Endothelial cell of umbilical vein (primary cell): ENCODE data around the gene RFX2. TPM values are rescaled to one million over a fixed set of nuclear protein-coding genes. Genes with fewer than 3 reads are reported as not detected.

Source experiments
- BruUV-seq: library from RNA; stranded (reverse); fragments of 400-500 nt; replicated peaks from 2 replicates; lab custom pipeline; 2021; lab: Mats Ljungman, UMichigan
- CTCF ChIA-PET: fragments of 300-600, 350-600 bp; sonication (Branson Sonifier 250); formaldehyde crosslinking; loops from one replicate; lab custom pipeline; 2021; ENCODE audit warnings: antibody characterized with exemption, inconsistent platforms; lab: Charles Lee
- POLR2A ChIA-PET: fragments of 300-600, 350-600 bp; sonication (Branson Sonifier 250); formaldehyde crosslinking; loops from one replicate; lab custom pipeline; 2021; ENCODE audit warnings: antibody characterized with exemption, inconsistent platforms; lab: Charles Lee
- DNase-seq: peaks from one replicate; pipeline ENCODE4 v3.0.0-alpha.2; 2011; ENCODE audit warnings: low read depth, low spot score
- FAIRE-seq: peaks from 2 replicates; lab custom pipeline; 2011; peaks lifted over from hg19 to GRCh38; lab: Jason Lieb, UNC
- H2AFZ ChIP-seq: 2 replicates; pipeline ENCODE4 v1.6.0; 2012; ENCODE audit warnings: low read depth, low read length, control low read depth, inconsistent platforms
- H3K27ac ChIP-seq: 2 replicates; pipeline ENCODE4 v1.5.1; 2011; ENCODE audit warnings: low read depth, mild to moderate bottlenecking, control low read depth, low read length, moderate library complexity; ENCODE audit not compliant: insufficient read depth
- H3K27me3 ChIP-seq, 2 experiments: 2 replicates each; pipeline versions ENCODE4 v1.6.0 to v1.6.1; 2011; ENCODE audit warnings: low read length in 2 of 2, mixed read lengths in 1 of 2; ENCODE audit not compliant: control insufficient read depth in 2 of 2, insufficient read depth in 2 of 2
- H3K36me3 ChIP-seq, 2 experiments: 2 replicates in 1 of 2; 3 replicates in 1 of 2; pipeline ENCODE4 v1.5.1; 2011; ENCODE audit warnings: low read length in 2 of 2, mild to moderate bottlenecking in 1 of 2, moderate library complexity in 1 of 2; ENCODE audit not compliant: control insufficient read depth in 2 of 2, insufficient read depth in 2 of 2; ENCODE audit errors: extremely low read depth in 1 of 2
- H3K4me1 ChIP-seq: 3 replicates; pipeline ENCODE4 v1.5.1; 2011; ENCODE audit warnings: mild to moderate bottlenecking, low read length; ENCODE audit not compliant: control insufficient read depth, insufficient read depth; ENCODE audit errors: extremely low read depth
- H3K4me2 ChIP-seq: 2 replicates; pipeline ENCODE4 v1.6.1; 2011; ENCODE audit warnings: low read length, control low read depth, mixed read lengths; ENCODE audit not compliant: insufficient read depth
- H3K4me3 ChIP-seq, 3 experiments: fragments of 200-600 bp in 1 of 3; sonication (generic), shearing (Covaris generic) in 1 of 3; replicated peaks in 1 of 3; 2 replicates each; pipeline ENCODE4 v1.5.1; 2011 to 2016; ENCODE audit warnings: control low read depth in 3 of 3, low read length in 3 of 3, mild to moderate bottlenecking in 2 of 3, inconsistent platforms in 1 of 3, low read depth in 1 of 3, moderate library complexity in 1 of 3; ENCODE audit not compliant: insufficient read depth in 1 of 3
- H3K79me2 ChIP-seq: 2 replicates; pipeline ENCODE4 v1.6.0; 2012; ENCODE audit warnings: low read length, inconsistent platforms; ENCODE audit not compliant: control insufficient read depth, insufficient read depth
- H3K9ac ChIP-seq: replicated peaks from 2 replicates; pipeline ENCODE3; 2011; ENCODE audit warnings: low read length, control low read depth; ENCODE audit not compliant: insufficient read depth; ENCODE audit errors: extremely low read depth
- H3K9me1 ChIP-seq: replicated peaks from 3 replicates; pipeline ENCODE4 v1.6.0; 2011; ENCODE audit warnings: mild to moderate bottlenecking, low read length; ENCODE audit not compliant: control insufficient read depth, insufficient read depth; ENCODE audit errors: extremely low read depth
- H3K9me3 ChIP-seq: replicated peaks from 2 replicates; pipeline ENCODE4 v1.5.1; 2012; ENCODE audit warnings: low read length, inconsistent platforms; ENCODE audit not compliant: control insufficient read depth, insufficient read depth
- H4K20me1 ChIP-seq: replicated peaks from 2 replicates; pipeline ENCODE3; 2011; ENCODE audit warnings: mild to moderate bottlenecking, low read length; ENCODE audit not compliant: control insufficient read depth, insufficient read depth; ENCODE audit errors: extremely low read depth
- CTCF ChIP-seq, 2 donors: IDR thresholded peaks; 1 replicate in 1 of 2; 2 replicates in 1 of 2; pipeline ENCODE4 v1.5.1; 2011; ENCODE audit warnings: low read length in 2 of 2, mild to moderate bottlenecking in 2 of 2, moderate library complexity in 2 of 2, control low read depth in 1 of 2, inconsistent platforms in 1 of 2, low read depth in 1 of 2; ENCODE audit not compliant: insufficient read depth in 1 of 2; ENCODE audit errors: extremely low read depth in 1 of 2
- EZH2 ChIP-seq: IDR thresholded peaks from 2 replicates; pipeline ENCODE4 v1.6.1; 2012; ENCODE audit warnings: borderline replicate concordance, low read depth, mild to moderate bottlenecking, moderate library complexity, low read length, inconsistent platforms; ENCODE audit not compliant: severe bottlenecking
- FOS ChIP-seq: IDR thresholded peaks from 2 replicates; pipeline ENCODE4 v1.6.1; 2011; ENCODE audit warnings: mild to moderate bottlenecking, low read length, moderate library complexity, borderline replicate concordance; ENCODE audit not compliant: insufficient read depth
- GATA2 ChIP-seq: IDR thresholded peaks from 2 replicates; pipeline ENCODE4 v1.7.0; 2011; ENCODE audit warnings: low read depth, mild to moderate bottlenecking, moderate library complexity, mixed read lengths, low read length; ENCODE audit not compliant: insufficient read length, insufficient read depth
- JUN ChIP-seq: IDR thresholded peaks from 2 replicates; pipeline ENCODE4 v1.6.1; 2011; ENCODE audit warnings: borderline replicate concordance, low read depth; ENCODE audit not compliant: insufficient read length, insufficient read depth
- MAX ChIP-seq: IDR thresholded peaks from 2 replicates; pipeline ENCODE4 v1.6.1; 2011; ENCODE audit not compliant: insufficient read depth, insufficient read length
- MYC ChIP-seq: IDR thresholded peaks from one replicate; pipeline ENCODE4 v1.6.1; 2011; ENCODE audit warnings: mild to moderate bottlenecking, low read depth, low read length
- POLR2A ChIP-seq: IDR thresholded peaks from 2 replicates; pipeline ENCODE4 v1.6.1; 2012; ENCODE audit warnings: low read depth, mild to moderate bottlenecking, control low read depth, low read length
- POLR2AphosphoS5 ChIP-seq: IDR thresholded peaks from 2 replicates; pipeline ENCODE4 v1.6.1; 2012; ENCODE audit warnings: low read depth, mild to moderate bottlenecking, control low read depth, low read length, moderate library complexity; ENCODE audit not compliant: insufficient read depth
- dilution Hi-C: fragments of 300-500 bp; cut with MboI; formaldehyde crosslinking; loops from one replicate; pipeline ENCODE4 v1.15.0; 2019; ENCODE audit warnings: low sequenced_read_pairs; ENCODE audit not compliant: extremely low pct_ligation_motif_present
- intact Hi-C: fragments of 100-400 bp; cut with micrococcal nuclease; formaldehyde crosslinking; loops from one replicate; pipeline ENCODE4 v1.10.0; 2022
- polyA plus RNA-seq, 4 experiments: library from polyadenylated mRNA; depleted of rRNA in 3 of 4; stranded (reverse) in 3 of 4; unstranded in 1 of 4; fragments of >200 nt; gene quantifications; 2 replicates each; pipeline versions ENCODE4 v1.2.1 to v1.2.3, GENCODE V29; 2011 to 2012; ENCODE audit warnings: missing spikeins in 1 of 4
- total RNA-seq: library from RNA; stranded (reverse); gene quantifications from 2 replicates; pipeline ENCODE4 v1.2.3, GENCODE V29; 2021

The RFX2 gene
- total and polyA plus RNA-seq, 2 donors (not counting 3 experiments of a cell fraction or from before 2014, with no cell fraction given): 16.1 to 19.0 TPM

- CTCF ChIA-PET: interaction anchor here (1.0 to 1.8 kb wide), 3 partner anchors 14 to 34 kb away, joined by 3 to 5 read pairs (median 5); no protein-coding TSS in a partner anchor
- FAIRE-seq (no peak), DNase-seq (no peak)
- H3K9me3 ChIP-seq: no peaks in the 10 kb centered on the region
- no peak overlapping the region for H3K27ac ChIP-seq
- POLR2A ChIA-PET: interaction anchor here (0.7 kb wide), 1 partner anchor 282 kb away, joined by 4 read pairs; no protein-coding TSS in a partner anchor
- peaks cover 20% of the 10 kb centered on the region for H3K79me2 ChIP-seq
- TF ChIP-seq EZH2: no peak
- no peak for TF ChIP-seq POLR2A
- no peak for TF ChIP-seq POLR2AphosphoS5
- no peak for TF ChIP-seq MYC
- no peak overlapping the region for H3K4me3 ChIP-seq
- H3K27me3 ChIP-seq: no peaks in the 10 kb centered on the region
- peaks cover 51% of the 10 kb centered on the region for H3K4me1 ChIP-seq
- intact Hi-C loops: no loop called here
- H3K4me2 ChIP-seq: no peak overlapping the region
- no peaks in the 10 kb centered on the region for H3K36me3 ChIP-seq
- no TSS peak for BruUV-seq
- H3K9me1 ChIP-seq: no peaks in the 10 kb centered on the region
- H4K20me1 ChIP-seq: no peaks in the 10 kb centered on the region
- H3K9ac ChIP-seq: no peak overlapping the region
- dilution Hi-C loops: no loop called here
- H2AFZ ChIP-seq: no peak overlapping the region
Observed at GRCh38 chr19:6090634-6091033, 19.7 kb downstream of the RFX2 start.

- POLR2A ChIA-PET: interaction anchor here (1.6 kb wide), 1 partner anchor 26 kb away, joined by 4 read pairs; no protein-coding TSS in a partner anchor
- H3K79me2 ChIP-seq: peaks cover 22% of the 10 kb centered on the region
- H3K27ac ChIP-seq: peak overlapping the region; percentile 78
- H3K9me3 ChIP-seq: no peaks in the 10 kb centered on the region
- H3K4me2 ChIP-seq: peak overlapping the region; percentile 85
- H3K9me1 ChIP-seq: no peaks in the 10 kb centered on the region
- BruUV-seq: no TSS peak
- peak; percentile 76 for FAIRE-seq
- CTCF ChIA-PET: interaction anchor here (1.6 to 2.9 kb wide), 3 partner anchors 11 to 41 kb away, joined by 9 to 14 read pairs (median 10); no protein-coding TSS in a partner anchor
- H3K4me1 ChIP-seq: peaks cover 51% of the 10 kb centered on the region
- intact Hi-C loops (loop anchor here (1.0 kb wide), 5 partner anchors 12 to 37 kb away; partner anchors contain the start of gene RFX2), dilution Hi-C loops (no loop called here)
- no peak for TF ChIP-seq CTCF (IDR thresholded peaks at IDR 0.05; ENCODE audit: extremely low read depth in 1 of 2, insufficient read depth in 1 of 2, low read depth in 1 of 2, low read length in 2 of 2)
- peak; percentile 74 for TF ChIP-seq FOS
- no peak for TF ChIP-seq GATA2
- TF ChIP-seq POLR2AphosphoS5: no peak
- TF ChIP-seq JUN: peak; percentile 58
- no peak for TF ChIP-seq MAX
- TF ChIP-seq EZH2: no peak
- TF ChIP-seq MYC: no peak
- no peak for TF ChIP-seq POLR2A
- H2AFZ ChIP-seq: no peak overlapping the region
- H3K27me3 ChIP-seq: no peaks in the 10 kb centered on the region
- no peaks in the 10 kb centered on the region for H3K36me3 ChIP-seq
- DNase-seq: peak; percentile 64
- no peaks in the 10 kb centered on the region for H4K20me1 ChIP-seq
- H3K4me3 ChIP-seq: no peak overlapping the region
- H3K9ac ChIP-seq: peak overlapping the region; percentile 50
Observed at GRCh38 chr19:6088602-6089049, 21.7 kb downstream of the RFX2 start.
